Measurements from ENCODE around the gene NELFCD.
"Not testable (repeated sequence)": the region's sequence is repeated elsewhere in the genome, so short reads cannot be mapped to it uniquely, and the experiment has no call there.

The NELFCD gene

GRCh38 chr20:58963060-58963584 lies 17.9 kb upstream of the NELFCD start:
- Histone ChIP-seq H3K36me3 (ENCODE audit: low read length) (no peaks in the 10 kb centered on the region), H3K79me2 (ENCODE audit: insufficient read depth, low read length) (no peaks in the 10 kb centered on the region), H3K9ac (ENCODE audit: low read length) (no peak overlapping the region), H3K9me3 (ENCODE audit: insufficient read depth, low read length) (no peaks in the 10 kb centered on the region), H4K20me1 (ENCODE audit: low read depth, low read length) (no peaks in the 10 kb centered on the region), H3K4me3 (ENCODE audit: insufficient read depth, low read length, poor library complexity, severe bottlenecking) (no peak overlapping the region), H3K27ac (ENCODE audit: low read depth, low read length) (no peak overlapping the region), H3K9me2 (replicated peaks; ENCODE audit: insufficient read depth, low read length) (no peaks in the 10 kb centered on the region), H3F3A (ENCODE audit: insufficient read depth) (no peaks in the 10 kb centered on the region), H3K27me3 (ENCODE audit: low read length) (no peaks in the 10 kb centered on the region), H3K4me2 (ENCODE audit: low read depth, low read length, poor library complexity, severe bottlenecking) (no peak overlapping the region), H2AFZ (ENCODE audit: low read depth, low read length, severe bottlenecking) (no peak overlapping the region)
- no peak for TF ChIP-seq EZH2phosphoT487 (conservative IDR thresholded peaks at IDR 0.05; ENCODE audit: low read length)
- TF ChIP-seq CTCF (IDR thresholded peaks at IDR 0.05; ENCODE audit: insufficient read depth, low read length, poor library complexity, severe bottlenecking): no peak

GRCh38 chr20:58963922-58964321 lies 17.1 kb upstream of the NELFCD start:
- not testable (repeated sequence) for H3K9me3 ChIP-seq (ENCODE audit: insufficient read depth, low read length); H3K4me3 ChIP-seq (ENCODE audit: insufficient read depth, low read length, poor library complexity, severe bottlenecking); H3K9me2 ChIP-seq (replicated peaks; ENCODE audit: insufficient read depth, low read length); H3K4me2 ChIP-seq (ENCODE audit: low read depth, low read length, poor library complexity, severe bottlenecking); H3K36me3 ChIP-seq (ENCODE audit: low read length); H3K9ac ChIP-seq (ENCODE audit: low read length); H3F3A ChIP-seq (ENCODE audit: insufficient read depth); H4K20me1 ChIP-seq (ENCODE audit: low read depth, low read length); H3K27me3 ChIP-seq (ENCODE audit: low read length); H3K79me2 ChIP-seq (ENCODE audit: insufficient read depth, low read length); H3K27ac ChIP-seq (ENCODE audit: low read depth, low read length); H2AFZ ChIP-seq (ENCODE audit: low read depth, low read length, severe bottlenecking)

GRCh38 chr20:58965270-58966064 lies 15.6 kb upstream of the NELFCD start:
- TF ChIP-seq CTCF (IDR thresholded peaks at IDR 0.05; ENCODE audit: insufficient read depth, low read length, poor library complexity, severe bottlenecking): no peak
- TF ChIP-seq EZH2phosphoT487 (conservative IDR thresholded peaks at IDR 0.05; ENCODE audit: low read length): no peak
- no peak overlapping the region for H3K4me3 ChIP-seq (ENCODE audit: insufficient read depth, low read length, poor library complexity, severe bottlenecking)
- no peaks in the 10 kb centered on the region for H3K27me3 ChIP-seq (ENCODE audit: low read length)
- H3K9me2 ChIP-seq (replicated peaks; ENCODE audit: insufficient read depth, low read length): no peaks in the 10 kb centered on the region
- no peak overlapping the region for H3K9ac ChIP-seq (ENCODE audit: low read length)
- no peaks in the 10 kb centered on the region for H3F3A ChIP-seq (ENCODE audit: insufficient read depth)
- no peak overlapping the region for H3K27ac ChIP-seq (ENCODE audit: low read depth, low read length)
- H3K9me3 ChIP-seq (ENCODE audit: insufficient read depth, low read length): no peaks in the 10 kb centered on the region
- no peak overlapping the region for H3K4me2 ChIP-seq (ENCODE audit: low read depth, low read length, poor library complexity, severe bottlenecking)
- no peaks in the 10 kb centered on the region for H4K20me1 ChIP-seq (ENCODE audit: low read depth, low read length)
- no peaks in the 10 kb centered on the region for H3K36me3 ChIP-seq (ENCODE audit: low read length)
- no peak overlapping the region for H2AFZ ChIP-seq (ENCODE audit: low read depth, low read length, severe bottlenecking)
- H3K79me2 ChIP-seq (ENCODE audit: insufficient read depth, low read length): no peaks in the 10 kb centered on the region

Data from SU-DHL-6 (cell line).